ENCODE data around the gene UCK2. TPM values are rescaled to one million over a fixed set of nuclear protein-coding genes. Genes with fewer than 3 reads are reported as not detected.
A peak's percentile ranks its signal among the peaks of the same experiment; 100 is the strongest.

Gene UCK2
- total and polyA plus RNA-seq, 2 donors (not counting 3 experiments of a cell fraction or from before 2014, with no cell fraction given): 62.3 to 74.7 TPM

GRCh38 chr1:165829888-165830287 is 2.5 kb downstream of the UCK2 start:
- TF ChIP-seq POLR2AphosphoS5 (IDR thresholded peaks at IDR 0.05; ENCODE audit: insufficient read depth, low read depth, low read length): no peak
- TF ChIP-seq MYC (IDR thresholded peaks at IDR 0.05; ENCODE audit: low read depth, low read length): no peak
- TF ChIP-seq FOS (IDR thresholded peaks at IDR 0.05; ENCODE audit: borderline replicate concordance, insufficient read depth, low read length): no peak
- TF ChIP-seq GATA2 (IDR thresholded peaks at IDR 0.05; ENCODE audit: insufficient read depth, insufficient read length, low read depth, low read length): no peak
- no peak for TF ChIP-seq MAX (IDR thresholded peaks at IDR 0.05; ENCODE audit: insufficient read depth, insufficient read length)
- no peak for TF ChIP-seq JUN (IDR thresholded peaks at IDR 0.05; ENCODE audit: borderline replicate concordance, insufficient read depth, insufficient read length, low read depth)
- no peak for TF ChIP-seq POLR2A (IDR thresholded peaks at IDR 0.05; ENCODE audit: low read depth, low read length)
- no peak for TF ChIP-seq EZH2 (IDR thresholded peaks at IDR 0.05; ENCODE audit: borderline replicate concordance, low read depth, low read length, severe bottlenecking)
- no peak for TF ChIP-seq CTCF (IDR thresholded peaks at IDR 0.05; ENCODE audit: extremely low read depth in 1 of 2, insufficient read depth in 1 of 2, low read depth in 1 of 2, low read length in 2 of 2)
- peaks cover 3% of the 10 kb centered on the region for H4K20me1 ChIP-seq (replicated peaks; ENCODE audit: control insufficient read depth, extremely low read depth, insufficient read depth, low read length)
- no peaks in the 10 kb centered on the region for H3K36me3 ChIP-seq (ENCODE audit: control insufficient read depth in 2 of 2, extremely low read depth in 1 of 2, insufficient read depth in 2 of 2, low read length in 2 of 2)
- H3K4me1 ChIP-seq (ENCODE audit: control insufficient read depth, extremely low read depth, insufficient read depth, low read length): peaks cover 13% of the 10 kb centered on the region
- no peak overlapping the region for H2AFZ ChIP-seq (ENCODE audit: low read depth, low read length)
- no peak overlapping the region for H3K27ac ChIP-seq (ENCODE audit: insufficient read depth, low read depth, low read length)
- no peak for DNase-seq (ENCODE audit: low read depth, low spot score)
- no peaks in the 10 kb centered on the region for H3K9me1 ChIP-seq (replicated peaks; ENCODE audit: control insufficient read depth, extremely low read depth, insufficient read depth, low read length)
- peak overlapping the region; percentile 97 for H3K4me2 ChIP-seq (ENCODE audit: insufficient read depth, low read length)
- H3K79me2 ChIP-seq (ENCODE audit: control insufficient read depth, insufficient read depth, low read length): peaks cover 70% of the 10 kb centered on the region
- H3K4me3 ChIP-seq (replicated peaks in 1 of 3; ENCODE audit: insufficient read depth in 1 of 3, low read depth in 1 of 3, low read length in 3 of 3): no peak overlapping the region
- ChIA-PET CTCF (interaction anchor here (1.2 to 2.3 kb wide), 13 partner anchors 9 to 228 kb away, joined by 3 to 13 read pairs (median 9); no protein-coding TSS in a partner anchor), POLR2A (interaction anchor here (1.1 kb wide), 1 partner anchor 82 kb away, joined by 4 read pairs; no protein-coding TSS in a partner anchor)
- BruUV-seq (replicated peaks): no TSS peak
- dilution Hi-C loops (cut with MboI; ENCODE audit: extremely low pct_ligation_motif_present, low sequenced_read_pairs): no loop called here
- FAIRE-seq: peak; percentile 69
- H3K9me3 ChIP-seq (replicated peaks; ENCODE audit: control insufficient read depth, insufficient read depth, low read length): no peaks in the 10 kb centered on the region
- no peak overlapping the region for H3K9ac ChIP-seq (replicated peaks; ENCODE audit: extremely low read depth, insufficient read depth, low read length)
- H3K27me3 ChIP-seq (ENCODE audit: control insufficient read depth in 2 of 2, insufficient read depth in 2 of 2, low read length in 2 of 2): no peaks in the 10 kb centered on the region
- intact Hi-C loops (cut with micrococcal nuclease): loop anchor here (1.0 to 5.0 kb wide), 4 partner anchors 7 to 1007 kb away; partner anchors contain the start of gene POGK
